Lower lobe of right lung (tissue), 2 donors: ENCODE results near the gene HELZ. TPM values are rescaled to one million over a fixed set of nuclear protein-coding genes. Genes with fewer than 3 reads are reported as not detected.
"Not testable (repeated sequence)": the region's sequence is repeated elsewhere in the genome, so short reads cannot be mapped to it uniquely, and the experiment has no call there.

Experiments
- ATAC-seq, 2 donors: fragments of 200-7000 bp; cut with Tn5 transposase; one replicate each; pipeline ENCODE4 v1.9.1; 2020 to 2022; ENCODE audit warnings: mild to moderate bottlenecking in 2 of 2, moderate library complexity in 2 of 2
- DNase-seq: peaks from one replicate; pipeline ENCODE4 v3.0.0-alpha.2; 2020
- H3K27ac ChIP-seq: fragments of 200-600 bp; one replicate; pipeline ENCODE4 v1.8.0; 2022
- H3K27me3 ChIP-seq: fragments of 200-600 bp; one replicate; pipeline ENCODE4 v1.8.0; 2022; ENCODE audit warnings: low read depth
- H3K36me3 ChIP-seq: fragments of 200-600 bp; one replicate; pipeline ENCODE4 v1.8.0; 2022; ENCODE audit warnings: mild to moderate bottlenecking
- H3K4me1 ChIP-seq: fragments of 200-600 bp; one replicate; pipeline ENCODE4 v1.8.0; 2022
- H3K4me3 ChIP-seq: fragments of 200-600 bp; one replicate; pipeline ENCODE4 v1.8.0; 2022; ENCODE audit warnings: mild to moderate bottlenecking
- H3K9me3 ChIP-seq: fragments of 200-600 bp; one replicate; pipeline ENCODE4 v1.8.0; 2022
- CTCF ChIP-seq: fragments of 200-600 bp; IDR thresholded peaks from one replicate; pipeline ENCODE4 v1.8.0; 2022; ENCODE audit warnings: antibody characterized with exemption, mild to moderate bottlenecking
- intact Hi-C: fragments of 100-400 bp; cut with DNase I; formaldehyde crosslinking; loops from one replicate; pipeline ENCODE4 v1.11.0; 2022
- total RNA-seq: library from RNA; stranded (reverse); fragmentation: NEBNext Ultra II Directional; extraction: Animal tissue kit (Norgen Biotek cat#: 25700); gene quantifications from one replicate; pipeline ENCODE4 v1.2.1, GENCODE V29; 2021
- donor health status: DM: no; HTN: yes; CAD: no; lungs with severe emphysema.

The HELZ gene
- total RNA-seq, 1 donor from 2014 or later = 68.9 TPM

- Histone ChIP-seq H3K9me3 (no peaks in the 10 kb centered on the region), H3K4me3 (no peak overlapping the region), H3K4me1 (no peaks in the 10 kb centered on the region), H3K36me3 (peaks cover 84% of the 10 kb centered on the region), H3K27ac (no peak overlapping the region), H3K27me3 (no peaks in the 10 kb centered on the region)
- DNase-seq (no peak), ATAC-seq (no peak)
- TF ChIP-seq CTCF = no peak
- intact Hi-C loops = no loop called here
Observed at GRCh38 chr17:67110619-67111018, 134.4 kb downstream of the HELZ start.

- Histone ChIP-seq H3K4me3 (no peak overlapping the region), H3K36me3 (peaks cover 83% of the 10 kb centered on the region), H3K9me3 (no peaks in the 10 kb centered on the region), H3K27ac (no peak overlapping the region), H3K27me3 (no peaks in the 10 kb centered on the region), H3K4me1 (peaks cover 3% of the 10 kb centered on the region)
- ATAC-seq (no peak), DNase-seq (no peak)
- intact Hi-C loops = no loop called here
- no peak for TF ChIP-seq CTCF
Observed at GRCh38 chr17:67109111-67109510, 135.9 kb downstream of the HELZ start.

GRCh38 chr17:67107811-67108775, 136.9 kb downstream of the HELZ start:
- no peak overlapping the region for H3K4me3 ChIP-seq
- ATAC-seq (no peak), DNase-seq (no peak)
- no peak overlapping the region for H3K27ac ChIP-seq
- H3K36me3 ChIP-seq = peaks cover 73% of the 10 kb centered on the region
- no peaks in the 10 kb centered on the region for H3K27me3 ChIP-seq
- intact Hi-C loops = no loop called here
- no peak for TF ChIP-seq CTCF
- no peaks in the 10 kb centered on the region for H3K9me3 ChIP-seq
- peaks cover 3% of the 10 kb centered on the region for H3K4me1 ChIP-seq

- no peak overlapping the region for H3K4me3 ChIP-seq
- peaks cover 64% of the 10 kb centered on the region for H3K36me3 ChIP-seq
- ATAC-seq (no peak), DNase-seq (no peak)
- TF ChIP-seq CTCF = no peak
- H3K27ac ChIP-seq = no peak overlapping the region
- no peaks in the 10 kb centered on the region for H3K9me3 ChIP-seq
- intact Hi-C loops = no loop called here
- peaks cover 3% of the 10 kb centered on the region for H3K4me1 ChIP-seq
- H3K27me3 ChIP-seq = no peaks in the 10 kb centered on the region
Observed at GRCh38 chr17:67107171-67107570, 137.8 kb downstream of the HELZ start.

- Histone ChIP-seq H3K4me1 (peaks cover 8% of the 10 kb centered on the region), H3K4me3 (no peak overlapping the region), H3K36me3 (peaks cover 47% of the 10 kb centered on the region), H3K27me3 (no peaks in the 10 kb centered on the region), H3K9me3 (no peaks in the 10 kb centered on the region), H3K27ac (no peak overlapping the region)
- DNase-seq (no peak), ATAC-seq (peak in 1 of 2 donors; percentile 40)
- intact Hi-C loops = no loop called here
- no peak for TF ChIP-seq CTCF
Observed at GRCh38 chr17:67105213-67105612, 139.8 kb downstream of the HELZ start.

- DNase-seq, H3K27ac ChIP-seq, H3K4me3 ChIP-seq, intact Hi-C loops, H3K27me3 ChIP-seq, H3K9me3 ChIP-seq, ATAC-seq, H3K4me1 ChIP-seq: not testable (repeated sequence)
- peaks cover 41% of the 10 kb centered on the region for H3K36me3 ChIP-seq
Observed at GRCh38 chr17:67104641-67105040, 140.4 kb downstream of the HELZ start.
